ENCODE results near the gene ITPRIPL2. TPM values are rescaled to one million over a fixed set of nuclear protein-coding genes. Genes with fewer than 3 reads are reported as not detected.

ITPRIPL2 gene
- total and polyA plus RNA-seq, 2 of the 13 experiments (the other 11 are each of a cell fraction or from before 2014, with no cell fraction given): 5.9 to 12.6 TPM

GRCh38 chr16:19066988-19067348 is 46.8 kb upstream of the ITPRIPL2 start (continued):
- TF ChIP-seq ATF6 (CRISPR knock-in tag; conservative IDR thresholded peaks at IDR 0.05) (0 out of 2 replicates have a peak, but pooled peaks have one; percentile 20), ZBTB3 (CRISPR knock-in tag; IDR thresholded peaks at IDR 0.05; ENCODE audit: borderline replicate concordance, low read depth) (no peak), DDIT3 (CRISPR knock-in tag; IDR thresholded peaks at IDR 0.05) (no peak), NFAT5 (CRISPR knock-in tag; IDR thresholded peaks at IDR 0.05) (no peak), ZNF350 (CRISPR knock-in tag; IDR thresholded peaks at IDR 0.05; ENCODE audit: borderline replicate concordance, low read depth) (no peak), NR2C2 (CRISPR knock-in tag; IDR thresholded peaks at IDR 0.05; ENCODE audit: borderline replicate concordance) (no peak), ARNT2 (CRISPR knock-in tag; IDR thresholded peaks at IDR 0.05; ENCODE audit: low read depth) (no peak), PHF8 (CRISPR knock-in tag; IDR thresholded peaks at IDR 0.05) (no peak), SIX4 (CRISPR knock-in tag; IDR thresholded peaks at IDR 0.05) (no peak), NFKBIZ (CRISPR knock-in tag; IDR thresholded peaks at IDR 0.05) (0 out of 2 replicates have a peak, but pooled peaks have one; percentile 5), ZNF816 (CRISPR knock-in tag; IDR thresholded peaks at IDR 0.05; ENCODE audit: borderline replicate concordance) (0 out of 2 replicates have a peak, but pooled peaks have one; percentile 41), ZNF556 (CRISPR knock-in tag; IDR thresholded peaks at IDR 0.05; ENCODE audit: borderline replicate concordance) (no peak), ZNF547 (CRISPR knock-in tag; IDR thresholded peaks at IDR 0.05) (0 out of 2 replicates have a peak, but pooled peaks have one; percentile 0), ZNF512B (CRISPR knock-in tag; IDR thresholded peaks at IDR 0.05; ENCODE audit: borderline replicate concordance) (no peak)

All from HepG2 (cell line).